Choroid plexus epithelial cell (primary cell): ENCODE measurements around the gene RSF1.
A peak's percentile ranks its signal among the peaks of the same experiment; 100 is the strongest.

Experiments
- DNase-seq: peaks from one replicate; pipeline ENCODE4 v3.0.0-alpha.2; 2010; ENCODE audit warnings: low read depth
- H3K4me3 ChIP-seq: 2 replicates; pipeline ENCODE4 v1.5.1; 2011; ENCODE audit warnings: low read depth, mild to moderate bottlenecking, control low read depth, low read length, moderate library complexity
- TF ChIP-seq, protein P1 (sequence below): conservative IDR thresholded peaks from 2 replicates; pipeline ENCODE4 v1.5.1; 2011; ENCODE audit warnings: low read depth, mild to moderate bottlenecking, control low read depth, inconsistent platforms, low read length, moderate library complexity

Gene RSF1

DNA sequence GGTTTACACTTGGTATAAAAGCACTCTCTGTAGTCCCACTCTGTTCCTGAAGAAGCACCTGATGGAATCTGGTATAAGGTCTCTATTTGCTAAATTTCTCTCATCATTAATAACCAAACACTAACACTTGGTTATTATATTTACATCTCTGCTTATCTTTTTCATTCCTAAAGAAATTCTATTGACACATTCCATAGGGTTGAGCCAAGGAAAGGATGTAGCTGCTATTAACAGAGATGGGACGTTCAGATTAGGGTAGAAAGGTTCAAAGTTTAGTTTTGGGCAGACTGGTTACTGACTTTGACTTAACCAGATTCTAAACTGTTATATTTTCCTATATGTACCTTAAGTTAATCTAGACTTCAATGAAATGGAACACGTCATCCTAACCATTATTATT is 91.5 kb downstream of the RSF1 start:
- H3K4me3 ChIP-seq, result no peak overlapping the region
- TF ChIP-seq, protein P1, sequence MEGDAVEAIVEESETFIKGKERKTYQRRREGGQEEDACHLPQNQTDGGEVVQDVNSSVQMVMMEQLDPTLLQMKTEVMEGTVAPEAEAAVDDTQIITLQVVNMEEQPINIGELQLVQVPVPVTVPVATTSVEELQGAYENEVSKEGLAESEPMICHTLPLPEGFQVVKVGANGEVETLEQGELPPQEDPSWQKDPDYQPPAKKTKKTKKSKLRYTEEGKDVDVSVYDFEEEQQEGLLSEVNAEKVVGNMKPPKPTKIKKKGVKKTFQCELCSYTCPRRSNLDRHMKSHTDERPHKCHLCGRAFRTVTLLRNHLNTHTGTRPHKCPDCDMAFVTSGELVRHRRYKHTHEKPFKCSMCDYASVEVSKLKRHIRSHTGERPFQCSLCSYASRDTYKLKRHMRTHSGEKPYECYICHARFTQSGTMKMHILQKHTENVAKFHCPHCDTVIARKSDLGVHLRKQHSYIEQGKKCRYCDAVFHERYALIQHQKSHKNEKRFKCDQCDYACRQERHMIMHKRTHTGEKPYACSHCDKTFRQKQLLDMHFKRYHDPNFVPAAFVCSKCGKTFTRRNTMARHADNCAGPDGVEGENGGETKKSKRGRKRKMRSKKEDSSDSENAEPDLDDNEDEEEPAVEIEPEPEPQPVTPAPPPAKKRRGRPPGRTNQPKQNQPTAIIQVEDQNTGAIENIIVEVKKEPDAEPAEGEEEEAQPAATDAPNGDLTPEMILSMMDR, result no peak
- DNase-seq, result no peak

DNA sequence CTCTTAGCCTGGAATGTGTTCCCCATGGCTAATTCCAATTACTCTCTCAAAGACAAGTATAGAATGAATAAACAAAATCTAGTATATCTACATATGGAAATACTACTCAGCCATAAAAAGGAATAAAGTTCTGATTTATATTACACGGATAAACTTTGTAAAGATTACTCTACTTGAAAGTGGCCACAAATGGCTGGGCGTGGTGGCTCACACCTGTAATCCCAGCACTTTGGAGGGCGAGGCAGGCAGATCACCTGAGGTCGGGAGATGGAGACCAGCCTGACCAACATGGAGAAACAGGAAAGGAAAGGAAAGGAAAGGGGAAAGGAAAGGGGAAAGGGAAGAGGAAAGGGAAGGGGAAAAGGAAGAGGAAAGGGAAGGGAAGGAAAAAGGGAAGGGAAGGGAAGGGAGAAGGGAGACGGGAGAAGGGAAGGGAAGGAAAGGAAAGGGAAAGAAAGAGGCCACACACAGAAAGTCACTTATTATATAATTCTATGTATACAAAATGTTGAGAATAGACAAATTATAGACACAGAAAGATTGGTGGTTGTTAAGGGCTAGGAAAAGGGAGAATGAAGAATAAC is 92.2 kb downstream of the RSF1 start:
- no peak overlapping the region for H3K4me3 ChIP-seq
- no peak for DNase-seq
- TF ChIP-seq, protein P1, result no peak

DNA sequence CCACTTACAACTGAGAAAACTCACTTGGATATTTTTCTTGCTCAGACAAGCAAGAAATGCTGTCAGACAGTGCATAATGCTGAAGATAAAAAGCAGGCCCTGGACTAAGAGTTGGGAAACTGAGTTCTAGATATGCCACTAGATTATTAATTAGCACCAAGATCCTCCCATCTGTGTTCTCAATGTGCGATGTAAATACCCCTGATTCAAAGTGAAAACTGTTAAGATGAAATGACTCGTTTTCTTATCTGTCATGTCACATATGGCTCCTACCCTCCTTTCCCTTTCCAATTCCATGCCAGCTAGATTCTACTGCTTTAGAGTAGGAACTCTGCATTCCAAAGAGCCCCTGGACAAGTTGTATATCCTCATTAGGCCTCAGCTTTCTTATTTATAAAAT is 94.0 kb downstream of the RSF1 start:
- TF ChIP-seq, protein P1, result no peak
- DNase-seq, result no peak
- H3K4me3 ChIP-seq, result no peak overlapping the region

DNA sequence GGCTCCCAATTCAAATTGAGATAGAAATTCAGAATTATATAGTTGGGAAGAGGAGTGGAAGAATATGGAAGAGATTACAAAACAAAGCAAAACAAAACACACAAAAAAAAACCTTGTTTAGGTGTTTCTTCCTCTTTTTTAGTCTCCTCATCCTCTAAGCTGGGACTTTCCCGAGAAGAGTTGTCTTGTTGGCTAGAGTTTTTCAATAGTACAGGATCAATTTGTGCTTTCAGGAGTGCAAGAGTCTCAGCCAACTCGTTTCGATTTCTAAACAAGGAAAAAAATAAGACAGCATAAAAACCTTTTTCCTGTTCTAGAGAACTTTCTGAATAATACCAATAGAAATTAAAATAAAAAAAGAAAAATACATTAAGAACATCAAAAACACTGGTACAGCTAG is 95.1 kb downstream of the RSF1 start:
- TF ChIP-seq, protein P1, result no peak
- no peak overlapping the region for H3K4me3 ChIP-seq
- DNase-seq, result no peak

DNA sequence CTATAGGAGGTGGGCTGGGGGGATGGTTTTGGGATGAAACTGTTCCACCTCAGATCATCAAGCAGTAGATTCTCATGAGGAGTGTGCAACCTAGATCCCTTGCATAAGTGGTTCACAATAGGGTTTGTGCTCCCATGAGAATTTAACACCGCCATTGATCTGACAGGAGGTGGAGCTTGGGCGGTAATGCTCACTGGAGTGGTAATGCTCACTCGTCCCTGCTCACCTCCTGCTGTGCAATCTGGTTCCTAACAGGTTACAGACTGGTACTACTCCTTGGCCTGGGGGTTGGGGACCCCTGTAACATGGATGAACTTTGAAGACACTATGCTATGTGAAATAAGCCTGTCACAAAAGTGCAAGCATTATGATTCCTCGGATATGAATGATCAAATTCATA is 95.9 kb downstream of the RSF1 start:
- H3K4me3 ChIP-seq, result no peak overlapping the region
- TF ChIP-seq, protein P1, result no peak
- peak; percentile 4 for DNase-seq

DNA sequence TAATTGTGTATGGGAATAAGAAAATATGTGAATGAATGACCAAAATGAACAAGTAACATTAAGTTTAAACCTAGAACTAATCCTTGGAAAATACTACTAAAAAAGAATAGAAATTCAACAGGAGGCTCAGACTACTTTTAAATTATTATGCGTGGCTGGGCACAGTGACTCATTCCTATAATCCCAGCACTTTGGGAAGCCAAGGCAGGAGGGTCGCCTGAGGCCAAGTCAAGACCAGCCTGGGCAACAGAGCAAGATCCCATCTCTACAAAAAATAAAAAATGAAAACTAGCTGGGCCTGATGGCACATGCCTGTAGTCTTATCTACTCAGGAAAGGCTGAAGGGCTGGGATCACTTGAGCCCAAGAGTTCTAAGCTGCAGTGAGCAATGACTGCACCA is 97.5 kb downstream of the RSF1 start:
- no peak for DNase-seq
- H3K4me3 ChIP-seq, result no peak overlapping the region
- TF ChIP-seq, protein P1, result no peak

DNA sequence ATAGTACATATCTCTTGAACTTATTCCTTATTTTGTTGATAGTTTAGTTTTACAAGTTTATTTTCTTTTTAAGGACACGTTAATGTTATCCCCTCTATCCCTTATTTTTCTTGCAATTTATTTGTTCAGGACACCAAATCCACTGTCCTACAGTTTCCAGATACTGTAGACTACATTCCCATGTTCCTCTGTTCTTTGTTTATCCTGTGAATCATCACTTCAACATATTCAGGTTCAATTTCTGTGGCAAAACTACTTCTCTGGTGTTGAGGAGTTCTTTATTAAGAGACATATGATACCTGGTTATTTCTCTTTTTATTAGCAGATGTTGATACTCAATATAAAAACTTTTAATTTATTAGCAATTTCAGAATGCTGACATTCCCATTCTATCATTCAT is 110.2 kb downstream of the RSF1 start:
- peak; percentile 67 for DNase-seq
- no peak overlapping the region for H3K4me3 ChIP-seq
- TF ChIP-seq, protein P1, result no peak
